ENCODE data around the gene TCF23.

The TCF23 gene

GRCh38 chr2:27206346-27206745, 57.5 kb downstream of the TCF23 start:
- no peak for DNase-seq
- Histone ChIP-seq H3K9me3 (ENCODE audit: control insufficient read depth, low read length) (no peaks in the 10 kb centered on the region), H2BK15ac (ENCODE audit: low read depth, poor library complexity, severe bottlenecking) (no peak overlapping the region), H2BK120ac (ENCODE audit: low read depth, low read length) (no peak overlapping the region), H2BK5ac (ENCODE audit: low read depth, low read length, poor library complexity, severe bottlenecking) (no peak overlapping the region), H4K8ac (ENCODE audit: low read length) (no peak overlapping the region), H3K4ac (ENCODE audit: low read depth in 1 of 2, low read length in 2 of 2) (no peak overlapping the region), H2AK5ac (ENCODE audit: low read length, severe bottlenecking) (no peak overlapping the region), H3K14ac (ENCODE audit: low read length in 2 of 2) (no peak overlapping the region), H4K91ac (ENCODE audit: low read length) (no peak overlapping the region), H2BK12ac (ENCODE audit: low read length in 2 of 2) (no peak overlapping the region), H3K4me3 (ENCODE audit: insufficient read depth in 1 of 2, low read depth in 1 of 2, low read length in 2 of 2) (no peak overlapping the region), H3K4me2 (ENCODE audit: low read length, poor library complexity, severe bottlenecking) (no peak overlapping the region), H2AFZ (ENCODE audit: low read depth, low read length) (no peak overlapping the region), H3K27me3 (ENCODE audit: control insufficient read depth in 1 of 2, insufficient read depth in 1 of 2, low read length in 2 of 2) (no peaks in the 10 kb centered on the region), H3K18ac (ENCODE audit: low read depth in 1 of 2, low read length in 2 of 2) (no peak overlapping the region), H3K36me3 (ENCODE audit: control insufficient read depth in 1 of 2, insufficient read depth in 2 of 2, low read depth in 1 of 2, low read length in 2 of 2) (peaks cover 59 to 86% of the 10 kb centered on the region in 2 experiments), H3K27ac (ENCODE audit: low read length, poor library complexity, severe bottlenecking) (no peak overlapping the region), H3K9ac (ENCODE audit: low read length) (no peak overlapping the region), H3K4me1 (ENCODE audit: control insufficient read depth, insufficient read depth, low read depth, low read length) (peaks cover 3% of the 10 kb centered on the region), H3K23ac (ENCODE audit: low read length in 2 of 2) (no peak overlapping the region), H3K79me1 (replicated peaks; ENCODE audit: low read length, poor library complexity, severe bottlenecking) (peaks cover 12% of the 10 kb centered on the region)
- WGBS = 92% methylated on average over 4 of the region's 6 CpGs
